K562 (cell line): Measurements from ENCODE around the gene AFF3. TPM values are rescaled to one million over a fixed set of nuclear protein-coding genes. Genes with fewer than 3 reads are reported as not detected.

Experiments used
- BRCA1 ChIP-seq, 2 experiments: fragments of 450-650 bp in 1 of 2; sonication (generic) in 1 of 2; formaldehyde crosslinking in 1 of 2; IDR thresholded peaks; 2 replicates each; pipeline versions ENCODE4 v1.5.0 to v1.6.1; 2017 to 2020; ENCODE audit warnings: mild to moderate bottlenecking in 1 of 2, missing genetic modification reagents in 1 of 2
- C11orf30 ChIP-seq: fragments of 450-650 bp; IDR thresholded peaks from 2 replicates; pipeline ENCODE4 v1.6.1; 2016; ENCODE audit warnings: low read depth, mild to moderate bottlenecking
- CBX8 ChIP-seq: fragments of 200-600 bp; sonication (generic); IDR thresholded peaks from 2 replicates; pipeline ENCODE4 v1.6.1; 2012; ENCODE audit warnings: borderline replicate concordance, mixed run types, low read depth, mild to moderate bottlenecking, moderate library complexity, mixed read lengths, low read length, control low read depth, inconsistent platforms; ENCODE audit not compliant: poor library complexity, severe bottlenecking; ENCODE audit errors: extremely low read depth
- CEBPG ChIP-seq, 3 experiments: fragments of 200-800 bp in 1 of 3; sonication (Bioruptor generic) in 1 of 3; sonication (generic) in 1 of 3; formaldehyde crosslinking in 1 of 3; IDR thresholded peaks in 2 of 3; conservative IDR thresholded peaks in 1 of 3; 2 replicates each; pipeline versions ENCODE4 v1.6.1 to v1.8.0; 2016 to 2022; ENCODE audit warnings: missing compliant biosample characterization in 2 of 3, missing genetic modification characterization in 2 of 3, mild to moderate bottlenecking in 1 of 3, missing genetic modification reagents in 1 of 3
- ELF1 ChIP-seq: fragments of 200-800 bp; sonication (Bioruptor generic); IDR thresholded peaks from 2 replicates; pipeline ENCODE4 v1.6.1; 2016; ENCODE audit warnings: missing genetic modification characterization, missing compliant biosample characterization
- FIP1L1 ChIP-seq: fragments of 200-400 bp; formaldehyde crosslinking; IDR thresholded peaks from 2 replicates; pipeline ENCODE4 v1.6.1; 2018; ENCODE audit warnings: mild to moderate bottlenecking, low read depth, low read length; ENCODE audit not compliant: poor library complexity, severe bottlenecking
- GATA2 ChIP-seq: sonication (generic); formaldehyde crosslinking; IDR thresholded peaks from 2 replicates; pipeline ENCODE4 v1.4.0; 2020; ENCODE audit warnings: mild to moderate bottlenecking, missing genetic modification reagents
- GTF2B ChIP-seq: IDR thresholded peaks from 2 replicates; pipeline ENCODE4 v1.6.1; 2011; ENCODE audit not compliant: insufficient read length; ENCODE audit errors: extremely low read depth
- ILK ChIP-seq: fragments of 450-650 bp; IDR thresholded peaks from 2 replicates; pipeline ENCODE4 v1.6.1; 2016; ENCODE audit warnings: missing genetic modification characterization, low read depth, mild to moderate bottlenecking, missing compliant biosample characterization, moderate library complexity, borderline replicate concordance
- MAFK ChIP-seq: IDR thresholded peaks from 2 replicates; pipeline ENCODE4 v1.6.1; 2011; ENCODE audit warnings: low read length, improper control_type of control experiment
- MCM7 ChIP-seq, 2 experiments: fragments of 450-650 bp; IDR thresholded peaks; 2 replicates each; pipeline ENCODE4 v1.6.1; 2016 to 2018
- PTTG1 ChIP-seq: fragments of 450-650 bp; IDR thresholded peaks from 2 replicates; pipeline ENCODE4 v1.6.1; 2016; ENCODE audit warnings: low read depth, mild to moderate bottlenecking, missing genetic modification characterization, missing compliant biosample characterization
- PURB ChIP-seq: sonication (generic); formaldehyde crosslinking; IDR thresholded peaks from 2 replicates; pipeline ENCODE4 v1.9.0; 2021; ENCODE audit warnings: low read depth, mild to moderate bottlenecking, missing genetic modification reagents
- TBP ChIP-seq: optimal IDR thresholded peaks from 2 replicates; pipeline ENCODE3; 2011; ENCODE audit warnings: low read depth, low read length, improper control_type of control experiment
- USF1 ChIP-seq: sonication (generic); formaldehyde crosslinking; IDR thresholded peaks from 2 replicates; pipeline ENCODE4 v1.9.0; 2022; ENCODE audit warnings: mild to moderate bottlenecking, missing genetic modification reagents
- ZNF133 ChIP-seq: fragments of 250-450 bp; sonication (Bioruptor Pico); IDR thresholded peaks from 2 replicates; pipeline ENCODE4 v1.4.0; 2020; ENCODE audit warnings: mild to moderate bottlenecking
- ZNF217 ChIP-seq: sonication (generic); formaldehyde crosslinking; IDR thresholded peaks from 2 replicates; pipeline ENCODE4 v1.8.0; 2022; ENCODE audit warnings: mild to moderate bottlenecking, missing genetic modification reagents
- ZNF75A ChIP-seq: fragments of 450-650 bp; formaldehyde crosslinking; IDR thresholded peaks from 2 replicates; pipeline ENCODE4 v1.4.0; 2020; ENCODE audit warnings: mild to moderate bottlenecking
- polyA plus RNA-seq, 8 experiments: library from polyadenylated mRNA; depleted of rRNA in 4 of 8; stranded (reverse) in 5 of 8; unstranded in 3 of 8; fragments of >200 nt; fragmentation: Nextera tagmentation in 2 of 8; fragmentation: Illumina TruSeq in 1 of 8; extraction: Ambion mirVana in 2 of 8; extraction: Trizol in 1 of 8; gene quantifications; 2 replicates each; pipeline versions ENCODE4 v1.2.1 to v1.2.3, GENCODE V29; 2011 to 2014; ENCODE audit warnings: inconsistent platforms in 1 of 8, missing spikeins in 1 of 8
- total RNA-seq, 7 experiments: library from RNA; depleted of rRNA in 6 of 7; stranded (reverse); fragments of >200 nt in 6 of 7; fragmentation: Illumina TruSeq in 2 of 7; extraction: Trizol in 2 of 7; gene quantifications; 2 replicates each; pipeline versions ENCODE4 v1.2.1 to v1.2.3, GENCODE V29; 2011 to 2021; ENCODE audit warnings: low replicate concordance in 1 of 7

The AFF3 gene
- total and polyA plus RNA-seq, 9 of the 15 experiments (the other 6 are each of a cell fraction or from before 2014, with no cell fraction given): 0.02 to 0.11 TPM; not detected in 7

GRCh38 chr2:99611034-99611433 lies 531.4 kb downstream of the AFF3 start (continued):
- TF ChIP-seq FIP1L1 (no peak), MAFK (peak; percentile 43; the same call in 1 of the 2 replicates), BRCA1 (IDR thresholded peaks at IDR 0.05) (no peak), BRCA1 (CRISPR knock-in tag; IDR thresholded peaks at IDR 0.05) (no peak), PTTG1 (tag) (no peak), ILK (tag) (no peak), CEBPG (CRISPR knock-in tag; IDR thresholded peaks at IDR 0.05) (no peak), CEBPG (tag; conservative IDR thresholded peaks at IDR 0.05 in 1 of 2, IDR thresholded peaks at IDR 0.05 in 1 of 2) (no peak), PURB (CRISPR knock-in tag) (no peak), ZNF75A (CRISPR knock-in tag) (no peak), GTF2B (no peak), CBX8 (no peak), C11orf30 (peak; percentile 37; the same call in 1 of the 2 replicates), ELF1 (tag) (no peak), ZNF217 (CRISPR knock-in tag) (no peak), MCM7 (IDR thresholded peaks at IDR 0.05) (no peak), TBP (no peak), ZNF133 (CRISPR knock-in tag) (no peak), GATA2 (no peak), USF1 (no peak)
